ENCODE measurements around the gene IMP4. TPM values are rescaled to one million over a fixed set of nuclear protein-coding genes. Genes with fewer than 3 reads are reported as not detected.

The IMP4 gene
- total RNA-seq, 6 donors from 2014 or later = 45.6 to 118 (median 63.0) TPM

GRCh38 chr2:130376433-130377293 is 34.0 kb downstream of the IMP4 start:
- H3K4me1 ChIP-seq = peaks cover 16 to 49% (median 23%) of the 10 kb centered on the region in 4 donors
- ATAC-seq (ENCODE audit: low FRiP score in 2 of 2) = no peak

DNA sequence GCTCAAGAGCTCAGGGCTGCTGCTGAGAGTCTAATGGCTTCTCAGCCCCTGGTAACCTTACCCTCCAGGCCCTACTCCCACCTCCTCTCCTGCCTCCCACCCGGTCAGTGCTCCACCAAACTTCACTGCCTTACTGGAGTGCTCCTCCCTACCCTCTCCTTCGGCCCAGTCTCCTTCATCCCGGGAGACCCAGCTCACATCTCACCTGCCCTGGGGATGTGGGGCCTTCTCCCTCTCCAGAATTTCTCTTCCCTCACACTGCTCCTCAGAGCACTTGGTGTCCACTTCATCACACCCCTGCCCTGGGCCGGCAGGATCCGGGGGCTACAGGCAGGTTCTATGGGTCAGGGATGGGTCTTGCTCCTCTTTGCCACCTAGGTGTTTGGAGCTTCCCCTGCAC is 34.8 kb downstream of the IMP4 start:
- Histone ChIP-seq H3K36me3 (peaks cover 0 to 20% (median 0%) of the 10 kb centered on the region in 4 donors), H3K27me3 (no peaks in the 10 kb centered on the region), H3K4me1 (peaks cover 16 to 46% (median 22%) of the 10 kb centered on the region in 4 donors), H3K4me3 (no peak overlapping the region), H3K9me3 (no peaks in the 10 kb centered on the region), H3K27ac (no peak overlapping the region)
- DNase-seq = no peak
- 89 to 96% methylated on average over 5 of the region's 5 CpGs for WGBS, 2 donors
- no peak for ATAC-seq (ENCODE audit: low FRiP score in 2 of 2)
- TF ChIP-seq CTCF (IDR thresholded peaks at IDR 0.05) (no peak), EP300 (IDR thresholded peaks at IDR 0.05) (no peak), POLR2A (IDR thresholded peaks at IDR 0.05) (no peak), POLR2AphosphoS5 (IDR thresholded peaks at IDR 0.05) (no peak)

More at GRCh38 chr2:130376433-130377293, 34.0 kb downstream of the IMP4 start:
- no peak for DNase-seq
- Histone ChIP-seq H3K4me3 (no peak overlapping the region), H3K36me3 (peaks cover 0 to 20% (median 0%) of the 10 kb centered on the region in 4 donors), H3K27ac (no peak overlapping the region), H3K27me3 (no peaks in the 10 kb centered on the region), H3K9me3 (no peaks in the 10 kb centered on the region)
- no peak for TF ChIP-seq EP300 (IDR thresholded peaks at IDR 0.05)
- TF ChIP-seq CTCF (IDR thresholded peaks at IDR 0.05) = no peak
- TF ChIP-seq POLR2A (IDR thresholded peaks at IDR 0.05) = no peak
- no peak for TF ChIP-seq POLR2AphosphoS5 (IDR thresholded peaks at IDR 0.05)
- 68% methylated on average over 11 of the region's 11 CpGs for WGBS, 2 donors

GRCh38 chr2:130378206-130378897 is 35.7 kb downstream of the IMP4 start:
- Histone ChIP-seq H3K27me3 (no peaks in the 10 kb centered on the region), H3K27ac (no peak overlapping the region), H3K36me3 (peaks cover 0 to 20% (median 0%) of the 10 kb centered on the region in 4 donors), H3K4me3 (no peak overlapping the region), H3K9me3 (no peaks in the 10 kb centered on the region), H3K4me1 (peaks cover 10 to 37% (median 18%) of the 10 kb centered on the region in 4 donors)
- 87 to 90% methylated on average over 3 of the region's 3 CpGs for WGBS, 2 donors
- DNase-seq (no peak), ATAC-seq (ENCODE audit: low FRiP score in 2 of 2) (no peak)
- TF ChIP-seq CTCF (IDR thresholded peaks at IDR 0.05) (no peak), EP300 (IDR thresholded peaks at IDR 0.05) (no peak), POLR2A (IDR thresholded peaks at IDR 0.05) (no peak), POLR2AphosphoS5 (IDR thresholded peaks at IDR 0.05) (no peak)

GRCh38 chr2:130378898-130379214 is 36.2 kb downstream of the IMP4 start:
- DNase-seq (no peak), ATAC-seq (ENCODE audit: low FRiP score in 2 of 2) (no peak)
- H3K27ac ChIP-seq = no peak overlapping the region
- H3K27me3 ChIP-seq = no peaks in the 10 kb centered on the region
- H3K36me3 ChIP-seq = peaks cover 0 to 20% (median 0%) of the 10 kb centered on the region in 4 donors
- WGBS, 2 donors = 83% methylated on average over 3 of the region's 3 CpGs
- TF ChIP-seq EP300 (IDR thresholded peaks at IDR 0.05) (no peak), POLR2AphosphoS5 (IDR thresholded peaks at IDR 0.05) (no peak), CTCF (IDR thresholded peaks at IDR 0.05) (no peak), POLR2A (IDR thresholded peaks at IDR 0.05) (no peak)
- H3K4me1 ChIP-seq = peaks cover 8 to 32% (median 13%) of the 10 kb centered on the region in 4 donors
- H3K4me3 ChIP-seq = no peak overlapping the region
- no peaks in the 10 kb centered on the region for H3K9me3 ChIP-seq
